Stimulated activated CD8-positive, alpha-beta memory T cell treated with anti-CD3 and anti-CD28 coated beads, Interleukin-4, amount 100 ng/mL, for 4 hours (primary cell): Measurements from ENCODE around the gene TNS2.
"Not testable (repeated sequence)": the region's sequence is repeated elsewhere in the genome, so short reads cannot be mapped to it uniquely, and the experiment has no call there.

ENCODE experiments used
- DNase-seq, 2 donors: peaks; one replicate each; pipeline ENCODE4 v3.0.0-alpha.2; 2020; ENCODE audit warnings: low read depth in 2 of 2, low spot score in 1 of 2

The TNS2 gene

DNA sequence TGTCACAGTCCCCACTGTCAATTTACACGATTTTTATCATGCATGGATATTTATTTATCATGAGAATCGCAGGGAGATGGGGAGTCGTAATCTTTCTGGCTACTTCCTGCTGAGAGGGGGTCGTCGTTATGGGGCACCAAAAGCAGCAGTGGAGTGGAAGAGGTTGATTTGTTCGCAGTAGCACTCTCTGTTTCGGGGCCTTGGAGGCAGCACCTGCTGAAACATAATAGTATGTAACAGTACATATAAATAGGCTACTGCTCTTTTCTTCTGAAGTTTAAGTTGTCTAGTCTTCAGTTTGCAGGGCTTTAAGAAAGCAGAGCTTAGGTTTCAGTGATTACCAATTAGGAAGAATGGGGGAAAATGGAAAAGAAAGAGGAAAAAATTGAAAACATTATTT is 57.3 kb downstream of the TNS2 start:
- DNase-seq = no peak

DNA sequence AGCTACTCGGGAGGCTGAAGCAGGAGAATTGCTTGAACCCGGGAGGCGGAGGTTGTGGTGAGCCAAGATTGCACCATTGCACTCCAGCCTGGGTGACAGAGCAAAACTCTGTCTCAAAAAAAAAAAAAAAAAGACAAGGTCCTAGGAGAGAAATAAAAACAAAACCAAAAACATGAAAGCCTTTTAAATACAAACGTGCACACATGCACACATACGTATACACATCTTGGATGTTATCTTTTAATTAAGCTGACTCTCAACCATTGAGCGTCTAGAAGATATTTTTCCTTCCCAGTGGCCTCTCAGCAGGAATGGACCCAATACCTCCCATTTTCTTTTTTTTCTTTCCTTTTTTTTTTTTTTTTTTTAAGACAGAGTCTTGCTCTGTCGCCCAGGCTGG is 62.6 kb downstream of the TNS2 start:
- not testable (repeated sequence) for DNase-seq

DNA sequence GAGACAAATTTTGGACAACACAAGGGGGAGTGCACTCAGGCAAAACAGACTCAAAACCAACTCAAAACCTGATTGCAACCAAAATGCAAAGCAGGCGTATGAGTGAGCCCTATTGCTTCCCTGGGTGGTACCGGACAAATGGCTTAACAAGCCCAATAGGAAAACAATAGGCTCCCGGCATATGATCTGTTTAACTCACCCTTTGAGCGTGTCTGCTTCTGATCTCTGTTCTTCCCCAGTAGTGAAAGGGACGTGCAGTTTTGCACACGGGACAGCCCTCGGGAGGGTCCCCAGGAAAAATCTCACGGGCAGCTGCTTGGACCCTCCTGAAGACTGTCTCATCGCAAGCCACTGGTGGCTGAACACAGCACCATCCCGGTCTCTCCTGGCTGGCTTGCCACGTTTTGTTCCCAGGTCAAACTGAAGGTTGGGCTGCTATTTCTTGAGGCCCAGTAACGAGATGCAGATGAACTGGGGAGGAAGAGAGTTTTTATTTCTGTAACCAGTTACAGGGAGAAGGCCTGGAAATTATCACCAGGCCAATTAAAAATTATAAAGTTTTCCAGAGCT is 63.4 kb downstream of the TNS2 start:
- DNase-seq = no peak

DNA sequence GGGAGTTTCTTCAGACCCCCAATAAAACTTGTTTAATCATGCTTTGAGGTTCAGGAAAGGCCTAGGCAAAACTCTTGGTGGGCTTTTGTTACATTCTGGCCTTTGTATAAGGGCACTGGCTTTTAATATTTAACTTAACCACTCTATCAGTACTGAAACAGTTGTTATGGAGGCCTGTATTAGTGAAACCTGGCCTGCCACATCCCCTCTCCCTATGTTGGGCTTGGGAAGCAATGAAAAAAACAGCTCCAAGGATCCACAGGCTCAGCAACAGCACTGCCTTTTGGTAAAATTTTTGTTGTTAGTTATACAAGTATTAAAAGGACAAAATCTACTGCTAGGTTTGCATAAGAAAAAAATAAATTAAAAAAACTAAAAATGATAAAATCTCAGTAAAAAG is 64.1 kb downstream of the TNS2 start:
- no peak for DNase-seq
